ACC112 (cell line): ENCODE measurements around the gene SEM1.
"Not testable (repeated sequence)": the region's sequence is repeated elsewhere in the genome, so short reads cannot be mapped to it uniquely, and the experiment has no call there.

Experiments
- H2AFZ ChIP-seq: fragments of 200-600 bp; sonication (generic); one replicate; pipeline ENCODE4 v1.6.0; 2017; ENCODE audit warnings: antibody characterized with exemption, low read length; ENCODE audit not compliant: unreplicated experiment
- H3K27ac ChIP-seq: fragments of 200-600 bp; sonication (generic); 2 replicates; pipeline ENCODE4 v1.5.1; 2014; ENCODE audit warnings: low read depth, mild to moderate bottlenecking, antibody characterized with exemption, low read length, moderate library complexity
- H3K27me3 ChIP-seq: fragments of 200-600 bp; sonication (generic); 2 replicates; pipeline ENCODE4 v1.6.1; 2014; ENCODE audit warnings: mild to moderate bottlenecking, antibody characterized with exemption, low read length, moderate library complexity, mixed read lengths; ENCODE audit not compliant: insufficient read depth
- H3K36me3 ChIP-seq: fragments of 200-600 bp; sonication (generic); 2 replicates; pipeline ENCODE4 v1.6.1; 2016; ENCODE audit warnings: mild to moderate bottlenecking, antibody characterized with exemption, low read length, moderate library complexity, mixed read lengths; ENCODE audit not compliant: insufficient read depth
- H3K4me1 ChIP-seq: fragments of 200-600 bp; sonication (generic); one replicate; pipeline ENCODE4 v1.6.1; 2016; ENCODE audit warnings: low read length, mixed read lengths; ENCODE audit not compliant: insufficient read depth, unreplicated experiment, control insufficient read depth
- H3K4me3 ChIP-seq: fragments of 200-600 bp; sonication (generic); 2 replicates; pipeline ENCODE4 v1.5.1; 2014; ENCODE audit warnings: mild to moderate bottlenecking, low read depth, low read length
- H3K79me2 ChIP-seq: fragments of 200-600 bp; sonication (generic); one replicate; pipeline ENCODE4 v1.6.0; 2016; ENCODE audit warnings: low read length; ENCODE audit not compliant: control insufficient read depth, unreplicated experiment, insufficient read depth

Gene SEM1

GRCh38 chr7:96663871-96664445 lies 45.7 kb downstream of the SEM1 start:
- Histone ChIP-seq H3K36me3 (no peaks in the 10 kb centered on the region), H3K27ac (no peak overlapping the region), H3K27me3 (no peaks in the 10 kb centered on the region), H3K4me1 (no peaks in the 10 kb centered on the region), H2AFZ (no peak overlapping the region), H3K79me2 (no peaks in the 10 kb centered on the region), H3K4me3 (no peak overlapping the region)

GRCh38 chr7:96663457-96663856 lies 46.2 kb downstream of the SEM1 start:
- no peak overlapping the region for H3K4me3 ChIP-seq
- no peak overlapping the region for H3K27ac ChIP-seq
- H3K27me3 ChIP-seq: no peaks in the 10 kb centered on the region
- no peaks in the 10 kb centered on the region for H3K4me1 ChIP-seq
- no peaks in the 10 kb centered on the region for H3K36me3 ChIP-seq
- no peaks in the 10 kb centered on the region for H3K79me2 ChIP-seq
- no peak overlapping the region for H2AFZ ChIP-seq

GRCh38 chr7:96662151-96662550 lies 47.5 kb downstream of the SEM1 start:
- not testable (repeated sequence) for H2AFZ ChIP-seq, H3K27me3 ChIP-seq, H3K4me3 ChIP-seq, H3K27ac ChIP-seq, H3K4me1 ChIP-seq, H3K36me3 ChIP-seq, H3K79me2 ChIP-seq

- H3K27me3 ChIP-seq: no peaks in the 10 kb centered on the region
- H3K4me3 ChIP-seq: no peak overlapping the region
- no peak overlapping the region for H3K27ac ChIP-seq
- H3K4me1 ChIP-seq: peaks cover 4% of the 10 kb centered on the region
- no peak overlapping the region for H2AFZ ChIP-seq
- H3K36me3 ChIP-seq: no peaks in the 10 kb centered on the region
- H3K79me2 ChIP-seq: no peaks in the 10 kb centered on the region
Measured at GRCh38 chr7:96658022-96658412, 51.6 kb downstream of the SEM1 start.

- H3K4me3 ChIP-seq: no peak overlapping the region
- H3K27me3 ChIP-seq: no peaks in the 10 kb centered on the region
- peaks cover 4% of the 10 kb centered on the region for H3K4me1 ChIP-seq
- H2AFZ ChIP-seq: no peak overlapping the region
- no peaks in the 10 kb centered on the region for H3K36me3 ChIP-seq
- no peaks in the 10 kb centered on the region for H3K79me2 ChIP-seq
- H3K27ac ChIP-seq: no peak overlapping the region
Measured at GRCh38 chr7:96657347-96658021, 52.2 kb downstream of the SEM1 start.

- Histone ChIP-seq H3K36me3 (no peaks in the 10 kb centered on the region), H3K4me1 (peaks cover 4% of the 10 kb centered on the region), H3K27me3 (no peaks in the 10 kb centered on the region), H3K27ac (no peak overlapping the region), H3K4me3 (no peak overlapping the region), H2AFZ (no peak overlapping the region), H3K79me2 (no peaks in the 10 kb centered on the region)
Measured at GRCh38 chr7:96655956-96656355, 53.7 kb downstream of the SEM1 start.

- no peak overlapping the region for H2AFZ ChIP-seq
- H3K4me3 ChIP-seq: no peak overlapping the region
- no peaks in the 10 kb centered on the region for H3K36me3 ChIP-seq
- no peak overlapping the region for H3K27ac ChIP-seq
- H3K79me2 ChIP-seq: no peaks in the 10 kb centered on the region
- peaks cover 4% of the 10 kb centered on the region for H3K4me1 ChIP-seq
- no peaks in the 10 kb centered on the region for H3K27me3 ChIP-seq
Measured at GRCh38 chr7:96654630-96655188, 54.9 kb downstream of the SEM1 start.

GRCh38 chr7:96649981-96650380 lies 59.7 kb downstream of the SEM1 start:
- H3K36me3 ChIP-seq: no peaks in the 10 kb centered on the region
- no peak overlapping the region for H3K27ac ChIP-seq
- no peaks in the 10 kb centered on the region for H3K79me2 ChIP-seq
- no peaks in the 10 kb centered on the region for H3K4me1 ChIP-seq
- no peak overlapping the region for H2AFZ ChIP-seq
- H3K4me3 ChIP-seq: no peak overlapping the region
- no peaks in the 10 kb centered on the region for H3K27me3 ChIP-seq

- Histone ChIP-seq H3K4me3 (no peak overlapping the region), H3K79me2 (no peaks in the 10 kb centered on the region), H3K36me3 (no peaks in the 10 kb centered on the region; the same call in 1 of the 2 replicates), H3K27ac (no peak overlapping the region), H2AFZ (no peak overlapping the region), H3K4me1 (no peaks in the 10 kb centered on the region), H3K27me3 (no peaks in the 10 kb centered on the region)
Measured at GRCh38 chr7:96648784-96649183, 60.9 kb downstream of the SEM1 start.

- no peak overlapping the region for H3K4me3 ChIP-seq
- no peaks in the 10 kb centered on the region for H3K79me2 ChIP-seq
- no peak overlapping the region for H3K27ac ChIP-seq
- no peaks in the 10 kb centered on the region; the same call in 1 of the 2 replicates for H3K36me3 ChIP-seq
- no peaks in the 10 kb centered on the region for H3K4me1 ChIP-seq
- no peak overlapping the region for H2AFZ ChIP-seq
- H3K27me3 ChIP-seq: no peaks in the 10 kb centered on the region
Measured at GRCh38 chr7:96647733-96648132, 61.9 kb downstream of the SEM1 start.

GRCh38 chr7:96645084-96645483 lies 64.6 kb downstream of the SEM1 start:
- no peaks in the 10 kb centered on the region for H3K4me1 ChIP-seq
- H3K27me3 ChIP-seq: no peaks in the 10 kb centered on the region
- no peak overlapping the region for H3K27ac ChIP-seq
- H3K4me3 ChIP-seq: no peak overlapping the region
- H2AFZ ChIP-seq: no peak overlapping the region
- H3K79me2 ChIP-seq: no peaks in the 10 kb centered on the region
- H3K36me3 ChIP-seq: no peaks in the 10 kb centered on the region; the same call in 1 of the 2 replicates
